ENCODE results near the gene ZCWPW2.

ZCWPW2 gene

DNA sequence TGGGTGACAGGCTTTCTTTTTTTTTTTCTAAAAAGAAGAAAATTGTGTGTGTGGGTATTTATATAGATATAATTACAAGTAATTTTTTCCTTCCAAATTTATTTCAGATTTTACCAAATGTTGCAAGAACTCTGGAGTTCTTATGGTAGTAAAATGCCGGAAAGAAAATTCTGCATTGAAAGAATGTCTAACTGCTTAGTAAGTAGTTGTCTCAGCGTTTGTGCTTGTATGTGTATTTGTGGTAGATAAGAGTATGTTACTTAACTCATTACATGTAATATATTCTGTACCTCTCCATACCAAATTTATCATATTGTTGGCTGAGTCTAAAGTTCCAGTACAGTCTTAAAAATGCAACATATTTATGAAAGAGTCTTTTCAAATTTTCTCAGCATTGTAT, 32.3 kb upstream of the ZCWPW2 start:
- DNase-seq (ENCODE audit: low read depth) = no peak
- TF ChIP-seq CTCF (IDR thresholded peaks at IDR 0.05; ENCODE audit: insufficient read depth, low read depth, low read length, missing control alignments) = no peak
- H3K4me3 ChIP-seq (ENCODE audit: low read depth, low read length) = no peak overlapping the region

DNA sequence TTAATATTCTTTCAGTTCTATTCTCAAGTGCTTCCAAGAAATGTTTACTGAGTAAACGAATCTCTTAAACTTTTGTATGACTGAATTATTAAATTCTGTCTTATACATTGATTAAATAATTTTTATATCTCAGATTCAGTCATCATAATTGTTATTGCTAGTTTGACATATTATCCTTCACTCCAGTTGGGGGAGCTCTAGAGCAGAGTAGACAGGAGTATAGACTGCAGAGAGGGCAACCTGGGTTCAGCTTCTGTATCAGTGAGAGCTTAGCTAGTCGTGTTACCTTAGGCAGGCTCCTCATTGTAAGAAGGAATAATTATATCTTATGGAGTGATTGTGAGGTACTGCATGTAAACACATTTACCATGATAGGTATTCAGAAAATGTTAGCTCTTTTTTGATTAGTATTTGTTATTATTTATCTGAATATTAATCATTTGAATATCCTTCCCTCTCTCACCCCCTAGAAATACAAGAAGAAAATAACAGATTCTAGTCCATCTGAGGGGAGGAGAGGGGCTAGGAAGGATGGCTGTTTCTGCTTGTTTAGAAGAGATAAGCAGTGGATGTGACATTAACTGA, 31.0 kb upstream of the ZCWPW2 start:
- TF ChIP-seq CTCF (IDR thresholded peaks at IDR 0.05; ENCODE audit: insufficient read depth, low read depth, low read length, missing control alignments) = peak; percentile 54
- H3K4me3 ChIP-seq (ENCODE audit: low read depth, low read length) = no peak overlapping the region
- DNase-seq (ENCODE audit: low read depth) = peak; percentile 62

- no peak for TF ChIP-seq CTCF (IDR thresholded peaks at IDR 0.05; ENCODE audit: insufficient read depth, low read depth, low read length, missing control alignments)
- H3K4me3 ChIP-seq (ENCODE audit: low read depth, low read length) = no peak overlapping the region
These were observed 27.5 kb upstream of the ZCWPW2 start for GRCh38 chr3:28320981-28321380.

DNA sequence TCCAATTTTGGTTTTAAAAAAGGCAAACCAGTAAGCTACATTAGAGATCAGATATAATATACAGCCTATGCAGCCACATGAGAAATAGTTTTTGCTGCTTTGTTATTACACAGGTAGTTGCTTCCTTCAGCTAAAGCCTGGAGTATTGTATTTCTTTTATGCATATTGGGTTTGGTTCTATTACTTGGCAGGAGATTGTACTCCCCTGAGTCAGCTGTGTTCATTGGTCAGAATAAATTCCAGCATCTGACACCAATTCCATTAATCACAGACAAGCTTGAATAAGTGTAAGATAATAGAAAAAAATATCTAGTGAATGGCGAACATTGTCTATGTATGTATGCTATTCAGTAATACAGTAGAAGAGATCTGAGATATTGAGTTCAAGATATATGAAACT, 26.1 kb upstream of the ZCWPW2 start:
- TF ChIP-seq CTCF (IDR thresholded peaks at IDR 0.05; ENCODE audit: insufficient read depth, low read depth, low read length, missing control alignments) = no peak
- H3K4me3 ChIP-seq (ENCODE audit: low read depth, low read length) = no peak overlapping the region
- no peak for DNase-seq (ENCODE audit: low read depth)

More at GRCh38 chr3:28320981-28321380, 27.5 kb upstream of the ZCWPW2 start:
- no peak for DNase-seq (ENCODE audit: low read depth)

DNA sequence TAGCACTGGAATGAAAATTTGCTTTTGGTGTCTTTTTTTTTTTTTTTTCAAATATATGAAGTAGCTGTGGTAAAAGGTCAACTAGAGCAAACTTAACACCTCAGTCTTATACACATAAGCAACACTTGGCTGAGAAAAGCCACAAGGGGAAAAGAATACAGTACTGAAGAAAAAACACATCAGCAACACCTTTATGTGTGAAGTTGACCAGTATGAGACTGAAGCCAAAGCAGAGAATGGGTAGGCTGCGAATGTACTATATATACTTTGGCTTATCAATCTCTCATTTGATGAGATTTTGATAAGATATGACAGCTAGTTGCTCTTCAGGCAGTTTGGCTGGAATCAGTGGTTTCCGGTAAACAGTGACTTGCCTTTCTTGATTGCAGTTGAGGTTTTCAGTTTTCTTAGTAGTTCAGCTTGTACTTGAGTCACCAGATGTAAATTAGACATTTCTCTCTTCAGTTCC, 22.0 kb upstream of the ZCWPW2 start:
- no peak overlapping the region for H3K4me3 ChIP-seq (ENCODE audit: low read depth, low read length)
- DNase-seq (ENCODE audit: low read depth) = peak; percentile 57
- no peak for TF ChIP-seq CTCF (IDR thresholded peaks at IDR 0.05; ENCODE audit: insufficient read depth, low read depth, low read length, missing control alignments)

- DNase-seq (ENCODE audit: low read depth) = peak; percentile 35
- peak; percentile 43 for TF ChIP-seq CTCF (IDR thresholded peaks at IDR 0.05; ENCODE audit: insufficient read depth, low read depth, low read length, missing control alignments)
- no peak overlapping the region for H3K4me3 ChIP-seq (ENCODE audit: low read depth, low read length)
These were observed 20.1 kb upstream of the ZCWPW2 start for GRCh38 chr3:28328188-28329151.

All from GM12865 (cell line).